ENCODE results near the gene MIPEP.
"Not testable (repeated sequence)": the region's sequence is repeated elsewhere in the genome, so short reads cannot be mapped to it uniquely, and the experiment has no call there.

Gene MIPEP

GRCh38 chr13:23776698-23777574, 112.3 kb downstream of the MIPEP start:
- DNase-seq (ENCODE audit: low read depth in 2 of 2), result no peak

DNA sequence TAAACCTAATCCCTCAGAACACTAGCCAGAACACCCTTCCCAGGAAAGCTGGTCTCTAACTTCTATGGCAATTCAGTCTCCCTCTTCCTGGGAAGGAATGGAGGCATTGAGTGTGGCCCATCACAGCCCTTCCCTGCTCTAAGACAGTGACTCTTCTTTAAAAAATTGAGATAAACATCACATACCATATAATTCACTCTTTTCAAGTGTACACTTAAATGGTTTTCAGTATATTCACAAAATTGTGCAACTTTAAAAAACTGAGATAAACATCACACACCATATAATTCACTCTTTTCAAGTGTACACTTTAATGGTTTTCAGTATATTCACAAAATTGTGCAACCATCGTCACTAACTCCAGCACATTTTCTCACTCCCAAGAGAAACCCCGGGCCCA, 116.5 kb downstream of the MIPEP start:
- DNase-seq (ENCODE audit: low read depth in 2 of 2), result no peak

DNA sequence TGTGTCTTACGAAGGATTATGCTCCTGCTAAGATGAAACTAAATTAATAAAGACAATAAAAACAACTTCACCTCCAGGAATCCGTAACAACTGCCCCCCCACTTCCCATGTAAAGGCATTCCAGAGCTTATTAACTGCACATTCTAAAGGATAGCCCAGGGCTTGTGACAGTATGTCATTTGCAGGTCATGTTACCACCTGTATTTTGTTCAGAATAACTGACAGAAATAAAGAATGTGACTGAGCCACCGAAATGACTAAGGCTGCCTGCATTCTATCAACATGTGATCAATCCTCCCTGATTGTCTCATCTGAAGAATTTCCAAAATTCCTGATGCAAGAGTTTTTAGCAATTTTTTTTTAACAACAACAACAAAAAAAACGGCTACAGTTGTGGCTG, 117.2 kb downstream of the MIPEP start:
- DNase-seq (ENCODE audit: low read depth in 2 of 2), result no peak

DNA sequence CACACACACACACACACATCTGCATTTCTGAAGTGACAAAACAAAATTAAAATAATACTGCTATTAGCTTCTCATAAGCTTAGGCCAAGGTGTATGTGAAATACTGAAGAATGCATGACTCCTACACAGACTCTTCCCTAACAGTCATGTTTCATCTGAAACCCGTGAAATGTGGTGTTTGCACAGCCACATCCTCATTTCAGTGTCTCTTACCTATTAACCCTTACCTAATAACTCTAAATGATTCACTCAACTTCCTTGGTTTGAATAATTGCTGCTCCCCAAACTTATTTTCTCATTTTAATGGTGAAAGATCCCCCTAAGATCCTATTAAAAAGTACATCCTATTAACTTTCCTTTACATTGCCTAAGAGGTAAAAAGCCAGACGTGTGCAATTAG, 117.6 kb downstream of the MIPEP start:
- no peak for DNase-seq (ENCODE audit: low read depth in 2 of 2)

GRCh38 chr13:23770973-23771372, 118.2 kb downstream of the MIPEP start:
- no peak for DNase-seq (ENCODE audit: low read depth in 2 of 2)

- no peak for DNase-seq (ENCODE audit: low read depth in 2 of 2)
Observed at GRCh38 chr13:23770428-23770827, 118.8 kb downstream of the MIPEP start.

- DNase-seq (ENCODE audit: low read depth in 2 of 2), result no peak
Observed at GRCh38 chr13:23769401-23769800, 119.8 kb downstream of the MIPEP start.

DNA sequence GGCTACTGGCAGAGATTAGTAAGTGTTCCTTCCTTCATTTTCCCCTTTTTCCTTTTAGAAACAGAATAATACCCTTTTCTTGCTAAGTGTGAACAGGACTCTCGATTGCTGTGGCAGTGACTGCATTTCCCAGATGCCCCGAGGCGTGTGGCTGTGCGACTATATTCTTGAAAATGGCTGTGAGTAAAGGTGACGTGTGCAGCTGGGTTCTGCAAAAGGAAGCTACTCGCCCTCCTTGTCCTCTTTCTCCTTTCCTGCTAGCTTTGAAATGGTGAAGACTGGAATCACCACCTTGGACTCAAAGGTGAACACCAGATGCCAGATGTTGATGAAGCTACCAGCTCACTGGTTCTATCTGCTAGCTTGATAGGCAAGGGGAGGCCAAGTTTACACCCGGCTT, 121.4 kb downstream of the MIPEP start:
- no peak for DNase-seq (ENCODE audit: low read depth in 2 of 2)

- DNase-seq (ENCODE audit: low read depth in 2 of 2), result no peak
Observed at GRCh38 chr13:23766939-23767338, 122.3 kb downstream of the MIPEP start.

DNA sequence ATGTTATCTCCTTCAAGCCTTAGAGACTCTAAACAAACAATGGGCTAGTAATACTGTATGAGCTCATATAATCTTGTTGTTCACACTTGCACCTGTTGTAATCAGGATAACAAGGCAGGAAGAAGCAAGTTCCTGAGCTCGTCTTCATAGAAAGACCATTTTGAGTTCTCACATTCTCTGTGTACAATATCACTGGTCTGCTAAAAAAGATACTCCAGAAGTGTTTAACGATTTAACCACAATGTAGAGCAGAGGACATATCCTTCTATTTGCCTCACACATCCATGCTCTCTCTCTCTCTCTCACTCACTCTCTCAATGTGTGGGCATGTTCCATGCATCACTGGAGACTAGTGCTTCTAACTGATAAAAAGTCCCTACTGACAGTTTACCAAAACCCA, 122.9 kb downstream of the MIPEP start:
- DNase-seq (ENCODE audit: low read depth in 2 of 2), result no peak

GRCh38 chr13:23765531-23765930, 123.7 kb downstream of the MIPEP start:
- no peak for DNase-seq (ENCODE audit: low read depth in 2 of 2)

- DNase-seq (ENCODE audit: low read depth in 2 of 2), result no peak
Observed at GRCh38 chr13:23763318-23763717, 125.9 kb downstream of the MIPEP start.

DNA sequence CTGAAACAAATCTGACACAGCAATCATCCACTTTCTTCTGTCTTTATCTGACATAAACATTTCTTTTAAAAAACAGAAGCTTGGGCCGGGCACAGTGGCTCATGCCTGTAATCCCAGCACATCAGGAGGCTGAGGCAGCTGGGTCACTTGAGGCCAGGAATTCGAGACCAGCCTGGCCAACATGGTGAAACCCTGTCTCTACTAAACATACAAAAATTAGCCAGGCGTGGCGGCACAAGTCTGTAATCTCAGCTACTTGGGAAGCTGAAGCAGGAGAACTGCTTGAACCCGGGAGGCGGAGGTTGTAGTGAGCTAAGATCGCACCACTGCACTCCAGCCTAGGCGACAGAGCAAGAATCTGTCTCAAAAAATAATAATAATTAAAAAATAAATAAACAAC, 127.4 kb downstream of the MIPEP start:
- not testable (repeated sequence) for DNase-seq (ENCODE audit: low read depth in 2 of 2)

- DNase-seq (ENCODE audit: low read depth in 2 of 2), result no peak
Observed at GRCh38 chr13:23760000-23760399, 129.2 kb downstream of the MIPEP start.

GRCh38 chr13:23758798-23759527, 130.2 kb downstream of the MIPEP start:
- DNase-seq (ENCODE audit: low read depth in 2 of 2), result no peak

DNA sequence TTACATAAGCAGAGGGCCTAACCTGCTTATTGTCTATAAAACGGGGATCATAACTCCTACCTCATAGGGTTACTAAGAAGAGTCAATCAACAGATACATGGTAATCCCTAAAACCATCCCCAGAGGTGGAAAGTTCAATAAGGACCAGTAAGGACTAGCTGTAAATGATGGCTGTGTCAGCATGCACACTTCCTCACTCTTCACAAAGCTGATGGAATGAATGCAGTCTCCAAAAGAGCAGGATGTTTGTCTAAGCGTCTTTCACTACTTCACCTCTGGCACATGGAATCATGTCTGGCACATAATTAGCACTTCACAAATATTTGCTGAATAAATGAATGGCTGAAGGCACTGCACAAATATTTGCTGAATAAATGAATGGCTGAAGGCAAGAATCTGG, 134.2 kb downstream of the MIPEP start:
- no peak for DNase-seq (ENCODE audit: low read depth in 2 of 2)

GRCh38 chr13:23754506-23754905, 134.7 kb downstream of the MIPEP start:
- DNase-seq (ENCODE audit: low read depth in 2 of 2), result no peak

GRCh38 chr13:23753458-23753857, 135.7 kb downstream of the MIPEP start:
- DNase-seq (ENCODE audit: low read depth in 2 of 2), result no peak

DNA sequence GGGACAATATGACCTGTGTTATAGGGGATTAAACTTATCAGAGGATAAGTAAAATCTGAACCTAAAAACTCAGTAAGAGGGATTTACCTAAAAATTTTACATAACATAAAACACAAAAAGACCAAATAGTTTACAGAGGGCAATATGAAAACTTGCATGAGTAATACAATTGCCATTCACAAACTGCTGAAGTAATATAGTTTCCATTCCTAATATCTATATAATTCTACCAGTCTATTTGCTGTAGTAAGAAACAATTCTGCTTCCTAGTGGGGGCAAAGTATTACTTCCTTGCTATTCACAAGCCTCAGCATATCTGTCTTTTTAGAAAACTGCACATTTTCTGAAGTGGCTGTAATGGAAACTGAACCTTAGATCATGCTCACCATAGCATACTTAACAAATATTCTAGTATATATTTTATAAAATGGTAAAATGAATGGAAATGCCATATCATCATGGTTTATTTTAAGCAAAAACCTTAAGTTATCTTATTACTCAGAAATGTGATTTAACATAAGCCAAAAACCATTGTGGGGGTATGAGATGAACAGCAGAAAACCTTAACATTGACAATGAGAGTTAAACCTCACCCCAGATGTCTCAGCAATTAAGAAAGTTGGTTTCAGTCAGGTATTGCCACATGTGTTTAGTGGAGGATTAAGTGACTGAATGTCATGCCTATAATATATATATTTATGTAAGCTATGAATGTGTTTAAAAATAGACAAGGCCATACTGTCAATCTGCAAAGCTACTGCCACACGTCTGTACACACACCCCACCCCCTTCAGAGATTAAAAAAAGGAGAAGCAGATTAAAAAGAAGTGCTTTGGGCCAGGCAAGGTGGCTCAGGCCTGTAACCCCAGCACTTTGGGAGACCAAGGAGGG, 136.8 kb downstream of the MIPEP start:
- no peak for DNase-seq (ENCODE audit: low read depth in 2 of 2)

- no peak for DNase-seq (ENCODE audit: low read depth in 2 of 2)
Observed at GRCh38 chr13:23751195-23751594, 138.0 kb downstream of the MIPEP start.

DNA sequence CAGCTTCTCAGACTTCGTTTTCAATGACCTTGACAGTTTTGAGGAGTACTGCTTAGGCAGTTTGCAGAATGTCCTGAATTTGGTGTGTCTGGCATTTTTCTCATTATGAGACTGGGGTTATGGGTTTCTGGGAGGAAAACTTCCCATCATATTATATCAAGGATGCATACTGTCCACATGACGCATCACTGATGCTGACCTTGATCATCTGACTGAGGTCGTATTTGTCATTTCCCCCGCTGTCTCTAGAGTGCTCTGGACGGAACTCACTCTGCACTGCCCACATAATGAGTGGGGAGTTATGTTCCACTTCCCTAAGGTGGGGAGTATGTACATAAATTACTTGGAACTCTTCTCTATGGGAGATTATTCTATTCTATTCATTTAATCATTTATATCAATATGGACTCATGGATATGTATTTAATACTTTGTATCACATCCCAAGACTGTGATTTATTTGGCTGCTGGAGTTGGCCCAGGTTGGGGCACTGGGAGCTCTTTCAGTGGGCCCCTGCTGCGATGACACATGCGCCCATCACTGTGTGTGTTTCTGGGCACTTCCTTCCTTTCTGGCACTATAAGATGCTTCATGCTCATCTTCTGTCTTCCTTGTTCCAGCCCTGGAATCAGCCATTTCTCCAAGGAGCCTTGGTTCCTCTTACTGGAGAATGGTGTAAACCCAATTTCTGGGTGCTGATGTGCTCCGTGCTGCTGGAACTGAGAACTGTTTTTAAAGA, 138.6 kb downstream of the MIPEP start:
- DNase-seq (ENCODE audit: low read depth in 2 of 2), result no peak
